ENCODE data around the gene EXOSC9.

EXOSC9 gene

DNA sequence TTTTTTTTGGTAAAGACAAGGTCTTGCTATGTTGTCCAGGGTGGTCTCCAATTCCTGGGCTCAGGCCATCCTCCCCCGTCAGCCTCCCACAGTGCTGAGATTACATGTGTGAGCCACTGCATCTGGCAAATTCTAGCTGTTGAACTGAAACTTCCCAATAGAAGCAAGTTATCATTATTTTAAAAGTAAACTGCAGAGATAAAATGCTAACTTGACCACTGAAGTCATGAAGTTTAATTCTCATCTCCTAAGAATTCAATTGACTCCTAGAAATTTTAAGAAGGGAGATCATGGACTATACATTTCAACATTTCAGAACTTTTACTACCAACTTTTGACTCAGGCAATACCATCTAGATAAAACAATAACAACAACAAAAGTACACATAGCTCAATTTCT lies 11.7 kb upstream of the EXOSC9 start:
- no peak for DNase-seq

DNA sequence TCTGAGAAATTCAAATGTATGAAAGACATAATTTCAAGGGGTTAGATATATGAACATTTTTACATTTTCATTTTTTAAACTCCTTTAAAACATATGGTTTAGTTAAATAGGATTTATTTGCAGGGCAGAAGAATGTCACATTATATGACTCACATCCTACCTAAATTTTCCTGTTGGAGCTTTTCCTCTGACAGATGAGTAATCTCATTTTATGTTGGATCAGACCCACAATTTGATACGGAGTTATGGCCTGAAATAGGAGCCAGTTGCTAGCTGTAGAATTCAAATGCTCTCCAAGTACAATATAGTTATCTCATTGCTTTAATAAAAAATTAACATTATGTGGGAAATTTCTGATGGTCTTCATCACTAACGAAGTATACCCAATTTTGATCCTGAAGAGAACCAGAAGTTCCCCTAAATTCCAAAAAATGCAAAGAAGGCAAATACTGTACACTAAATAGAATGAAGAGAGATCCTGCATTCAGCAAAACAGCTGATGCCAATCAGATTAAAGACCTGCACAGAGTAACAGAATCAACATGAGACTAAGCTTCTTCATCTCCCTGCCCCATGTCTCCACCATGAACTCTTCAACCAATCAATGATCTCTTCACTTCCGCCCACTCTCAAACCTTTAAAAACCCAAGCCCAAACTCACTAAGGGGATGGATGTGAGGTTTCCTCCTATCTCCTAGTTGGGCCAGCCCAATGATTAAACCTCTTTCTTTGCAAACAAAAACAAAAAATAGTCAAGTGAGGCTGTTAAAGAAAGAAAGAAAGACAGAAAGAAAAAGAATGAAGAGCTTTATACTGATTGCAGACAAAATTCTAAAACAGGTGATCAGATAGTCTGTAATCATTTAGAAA lies 10.9 kb upstream of the EXOSC9 start:
- DNase-seq = no peak

DNA sequence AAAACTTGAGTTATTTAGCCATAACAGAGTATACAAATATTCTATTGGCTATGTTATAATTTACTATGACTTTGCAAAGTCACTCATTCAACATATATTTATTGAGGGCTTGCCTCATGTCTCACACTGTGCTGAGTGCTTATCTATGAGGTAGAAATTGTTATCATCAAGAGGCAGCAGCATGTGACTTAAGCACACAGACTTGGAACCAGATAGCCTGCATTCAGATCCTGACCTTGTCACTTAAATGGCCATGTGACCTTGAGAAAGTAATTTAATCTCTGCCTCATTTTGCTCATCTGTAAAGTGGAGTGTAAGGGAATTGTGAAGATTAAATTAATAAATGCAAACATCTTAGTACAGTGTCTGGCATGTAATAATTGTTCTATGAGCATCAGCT lies 10.1 kb upstream of the EXOSC9 start:
- no peak for DNase-seq

DNA sequence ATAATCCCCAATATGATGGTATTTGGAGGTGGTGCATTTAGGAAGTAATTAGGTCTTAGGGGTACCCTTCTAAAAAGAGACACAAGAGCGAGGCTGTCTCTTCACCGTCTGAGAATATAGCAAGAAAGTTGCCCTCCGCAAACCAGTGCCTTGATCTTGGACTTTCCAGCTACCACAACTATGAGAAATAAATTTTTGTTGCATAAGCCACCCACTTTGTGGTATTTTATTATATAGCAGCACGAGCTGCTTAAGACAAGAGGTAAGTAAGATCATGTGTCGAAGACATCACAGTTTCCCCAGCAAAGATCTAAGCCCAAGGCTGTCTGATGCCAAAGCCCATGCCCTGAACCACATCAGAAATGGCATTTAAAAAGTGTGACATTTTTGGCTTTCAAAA lies 9.6 kb upstream of the EXOSC9 start:
- no peak for DNase-seq

DNA sequence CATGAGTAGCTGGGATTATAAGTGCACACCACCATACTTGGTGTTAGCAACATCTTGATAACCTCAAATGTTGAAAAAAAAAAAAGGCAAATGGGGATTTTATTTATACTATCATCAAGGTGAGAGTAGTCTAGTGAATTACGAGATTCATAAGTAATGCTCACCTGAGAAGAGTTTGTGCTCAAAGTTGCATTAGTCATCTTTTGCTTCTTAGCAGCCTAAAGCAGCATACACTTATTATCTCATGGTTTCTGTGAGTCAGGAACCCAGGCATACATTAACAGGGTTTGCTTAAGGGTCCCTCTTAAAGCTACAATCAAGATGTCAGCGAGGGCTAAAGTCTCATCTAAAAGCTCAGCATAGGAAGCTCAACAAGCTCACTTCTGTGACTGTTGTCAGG lies 8.2 kb upstream of the EXOSC9 start:
- DNase-seq = no peak

DNA sequence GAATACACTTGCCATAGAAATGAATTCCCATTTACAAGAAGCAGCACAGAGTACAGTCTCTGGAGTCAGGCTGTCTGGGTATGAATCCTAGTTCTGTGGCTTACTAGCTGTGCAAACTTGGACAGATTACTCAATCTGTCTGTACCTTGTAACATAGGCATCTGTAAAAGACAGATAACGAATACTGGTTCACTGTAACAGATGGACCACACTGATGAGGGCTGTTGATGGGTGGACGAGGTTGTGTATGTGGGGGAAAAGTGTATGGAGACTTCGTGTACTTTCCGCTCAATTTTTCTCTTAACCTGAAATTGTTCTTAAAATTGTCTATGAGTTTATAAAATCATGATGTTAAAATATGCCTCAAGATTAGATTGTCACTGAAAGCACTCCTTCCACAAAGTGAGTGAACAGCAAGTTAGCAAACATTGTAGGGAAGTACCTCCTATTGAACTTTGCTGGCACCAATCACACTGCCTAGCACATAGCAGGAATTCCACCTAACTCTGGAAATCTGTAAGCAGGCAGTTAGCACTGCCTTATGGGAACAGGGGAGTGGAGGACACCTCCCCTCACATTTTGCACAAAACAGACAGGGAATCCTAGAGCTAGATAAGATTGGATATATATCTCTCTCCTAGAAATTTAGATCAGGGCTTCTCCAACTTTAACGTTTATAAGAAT lies 6.5 kb upstream of the EXOSC9 start:
- DNase-seq = no peak

DNA sequence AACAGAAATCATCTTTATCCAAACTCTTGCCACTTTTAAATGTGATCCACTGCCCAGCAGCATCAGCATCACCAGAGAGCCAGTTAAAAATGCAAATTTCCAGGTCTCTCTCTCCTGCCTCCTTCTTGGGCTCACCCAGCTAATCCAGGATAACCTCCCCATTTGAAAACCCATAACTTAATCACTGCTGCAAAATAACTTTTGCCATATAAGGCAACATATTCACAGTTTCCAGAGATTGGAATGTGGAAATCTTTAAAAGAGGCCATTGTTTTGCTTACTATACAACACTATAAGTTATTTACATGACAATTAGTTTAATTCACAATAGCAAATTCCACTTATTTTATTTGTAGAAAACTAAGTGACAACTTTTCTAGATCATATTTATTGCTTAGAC lies 4.8 kb upstream of the EXOSC9 start:
- DNase-seq = no peak

DNA sequence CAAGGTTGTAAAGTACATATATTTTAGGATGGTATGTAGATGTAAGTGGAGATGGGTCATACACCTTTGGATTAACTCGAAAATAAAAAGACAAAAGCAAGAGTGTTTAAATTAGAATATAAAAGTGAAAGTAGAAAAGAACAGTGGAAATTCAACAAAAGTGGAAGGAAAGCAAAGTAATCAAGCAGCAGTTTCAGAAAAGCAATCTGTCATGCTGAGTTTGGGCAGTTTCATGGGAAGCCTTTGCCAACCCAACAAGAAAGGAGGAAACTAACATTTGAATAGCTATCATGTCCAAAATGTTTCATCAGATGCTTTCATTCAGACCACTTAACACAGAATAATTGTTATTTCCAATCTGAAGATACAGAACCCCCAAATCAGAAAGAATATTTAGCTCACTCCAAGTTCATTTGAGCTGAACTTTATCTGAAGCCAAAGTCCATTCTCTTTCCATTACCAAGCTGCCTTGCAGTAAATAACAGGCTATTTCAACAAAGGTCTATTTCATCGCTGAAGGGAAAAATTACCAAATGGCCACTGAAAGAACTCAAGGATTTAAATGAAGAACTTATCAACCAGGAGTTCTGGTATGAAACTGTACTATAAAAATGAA lies 1.8 kb upstream of the EXOSC9 start:
- no peak for DNase-seq

DNA sequence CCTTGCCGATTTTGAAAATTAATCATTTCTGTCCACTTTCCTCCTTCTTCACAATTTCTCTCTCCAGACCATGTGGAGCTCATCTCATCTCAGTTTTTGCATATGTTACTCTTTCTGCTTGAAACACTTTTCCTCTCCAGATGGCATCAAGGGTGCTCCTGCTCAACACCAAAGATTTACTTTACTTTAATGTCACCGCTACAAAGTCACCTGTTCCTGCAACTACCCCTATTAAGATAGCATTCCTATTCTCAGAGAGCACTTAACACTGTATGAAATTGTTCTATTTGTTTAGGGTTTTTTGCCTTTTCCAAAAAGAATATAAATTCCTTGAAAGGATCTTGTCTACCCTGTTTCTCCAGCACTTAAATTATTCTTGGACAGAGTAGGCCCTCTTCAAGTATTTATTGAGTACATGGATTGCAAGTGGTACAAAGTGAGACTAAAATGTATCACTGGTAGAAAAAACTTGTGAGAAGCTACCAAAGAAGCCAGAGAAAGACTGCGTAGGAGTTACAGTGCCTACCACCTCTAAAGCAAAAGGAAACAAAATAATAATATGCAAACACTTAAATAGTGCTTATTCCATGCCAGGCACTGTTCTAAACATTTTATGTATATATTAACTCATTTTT lies 1.1 kb upstream of the EXOSC9 start:
- peak in 1 of 2 donors; percentile 40 for DNase-seq

DNA sequence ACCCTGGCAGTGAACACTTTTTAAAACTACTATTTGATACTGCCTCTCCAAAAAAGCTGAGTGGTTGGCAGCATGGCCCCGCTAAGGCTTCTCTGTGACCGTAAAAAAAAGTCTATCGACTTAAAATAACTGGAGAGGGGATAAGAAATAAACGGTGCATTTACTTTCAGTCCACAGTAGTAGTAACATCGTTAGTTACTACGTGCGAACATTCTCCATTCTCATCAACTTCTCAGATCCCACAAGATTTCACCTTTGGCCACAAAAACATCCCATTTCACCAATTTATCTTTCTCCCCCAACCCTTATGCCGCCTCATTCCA lies 524 bp upstream of the EXOSC9 start:
- DNase-seq = peak in 1 of 2 donors; percentile 70

DNA sequence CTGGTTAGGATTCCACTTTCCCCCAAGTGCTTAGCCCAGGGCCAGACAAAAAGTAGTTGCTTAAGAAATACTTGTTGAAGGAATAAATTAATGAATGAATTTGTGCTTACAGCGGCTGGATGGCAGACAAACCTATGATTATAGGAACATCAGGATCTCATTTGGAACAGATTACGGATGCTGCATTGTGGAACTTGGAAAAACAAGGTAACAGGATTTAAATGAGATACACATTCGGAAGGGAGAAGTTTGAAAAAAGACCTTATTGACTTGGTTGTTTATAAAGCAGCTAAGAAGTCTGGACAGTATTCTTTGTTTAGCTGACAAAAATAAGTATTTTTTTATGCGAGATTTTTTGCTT lies 572 bp downstream of the EXOSC9 start:
- DNase-seq = no peak

DNA sequence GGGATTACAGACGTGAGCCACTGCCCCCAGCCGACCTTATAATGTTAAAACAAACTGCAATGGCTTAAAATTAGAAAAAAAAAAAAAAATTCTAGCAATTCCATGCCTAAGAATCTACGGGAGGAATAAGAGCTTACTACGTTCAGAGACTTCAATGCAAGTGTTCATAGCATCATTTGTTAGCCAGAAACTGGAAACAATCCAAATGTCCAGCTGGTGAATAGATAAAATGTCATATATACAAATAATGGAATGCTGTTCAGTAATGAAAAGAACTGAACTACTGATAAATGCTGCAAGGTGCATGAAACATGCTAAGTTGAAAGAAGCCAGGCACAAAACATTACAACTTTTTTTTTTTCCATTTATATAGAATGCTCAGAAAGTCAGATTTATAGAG lies 5.3 kb downstream of the EXOSC9 start:
- no peak for DNase-seq

DNA sequence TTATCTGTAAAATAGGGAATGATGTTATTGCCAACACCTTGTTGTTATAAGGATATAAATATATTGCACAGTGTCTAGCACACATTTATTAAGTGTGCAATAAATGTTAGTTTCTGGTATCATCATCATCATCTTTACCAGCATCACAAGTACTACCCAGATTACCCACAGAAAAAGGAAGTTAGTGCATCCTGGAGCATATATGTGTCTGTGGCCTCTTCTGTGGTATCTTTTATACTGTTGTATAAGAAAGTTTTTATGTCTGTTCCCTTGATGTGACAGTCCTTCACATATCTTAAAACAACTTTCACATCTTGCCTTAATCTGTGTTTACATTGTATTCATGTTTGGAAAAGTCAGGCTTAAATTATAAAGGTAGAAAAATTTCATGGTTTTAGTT lies 10.0 kb downstream of the EXOSC9 start:
- no peak for DNase-seq

DNA sequence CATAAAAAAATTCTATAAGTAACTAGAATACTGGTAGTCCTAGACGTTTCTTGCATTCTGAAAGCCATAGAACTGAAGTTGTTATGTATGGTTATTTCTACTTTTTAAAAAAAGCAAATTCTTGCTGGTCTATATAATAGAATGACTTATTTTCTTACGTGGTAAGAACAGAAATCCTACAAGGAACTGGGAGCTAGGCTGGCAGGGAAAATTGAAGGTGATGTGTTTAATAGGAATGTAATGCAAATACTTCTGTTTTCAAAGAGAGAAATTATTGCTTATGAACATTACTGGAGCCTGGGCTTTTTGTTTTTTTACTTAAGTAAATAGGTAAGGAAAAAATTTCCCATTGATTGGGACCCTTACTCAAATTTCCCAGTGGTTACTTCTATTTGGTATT lies 13.6 kb downstream of the EXOSC9 start:
- DNase-seq = no peak

DNA sequence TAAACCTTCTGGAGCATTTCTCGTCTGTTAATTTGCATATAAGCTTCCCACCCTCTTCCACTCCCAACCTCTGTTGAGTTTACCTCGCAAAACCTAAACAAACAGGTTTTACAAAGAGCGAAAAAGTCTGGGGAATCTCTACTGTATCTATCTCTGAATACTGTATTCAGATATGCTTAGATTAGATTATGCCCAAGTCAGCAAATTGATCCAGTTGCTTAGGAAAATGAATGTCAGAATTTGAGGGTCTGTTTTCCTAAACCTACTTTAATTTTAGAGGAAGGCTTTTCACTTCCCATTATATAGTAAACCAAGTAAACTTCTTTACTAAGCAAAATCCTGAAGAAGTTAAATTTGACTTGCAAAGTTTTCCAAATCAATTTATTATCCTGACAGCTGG lies 15.9 kb downstream of the EXOSC9 start:
- no peak for DNase-seq

DNA sequence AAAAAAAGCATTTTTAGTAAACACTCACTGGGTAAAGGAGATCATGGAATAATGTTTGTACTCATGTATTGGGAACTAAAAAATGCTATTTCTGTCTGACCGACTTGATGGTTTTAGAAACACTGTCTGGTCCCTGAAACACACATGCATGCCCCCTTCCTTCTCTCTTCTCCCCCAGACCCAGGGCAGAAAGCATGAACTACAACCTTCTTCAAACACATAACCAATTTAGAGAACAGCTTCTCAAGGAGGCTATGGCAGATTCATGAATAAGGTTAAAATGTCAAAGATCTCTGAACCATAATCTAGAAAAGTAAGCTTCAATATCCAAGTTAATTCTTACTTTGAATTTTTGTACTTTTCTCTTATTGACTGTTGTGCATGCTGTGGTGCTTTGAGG lies 16.6 kb downstream of the EXOSC9 start:
- no peak for DNase-seq

DNA sequence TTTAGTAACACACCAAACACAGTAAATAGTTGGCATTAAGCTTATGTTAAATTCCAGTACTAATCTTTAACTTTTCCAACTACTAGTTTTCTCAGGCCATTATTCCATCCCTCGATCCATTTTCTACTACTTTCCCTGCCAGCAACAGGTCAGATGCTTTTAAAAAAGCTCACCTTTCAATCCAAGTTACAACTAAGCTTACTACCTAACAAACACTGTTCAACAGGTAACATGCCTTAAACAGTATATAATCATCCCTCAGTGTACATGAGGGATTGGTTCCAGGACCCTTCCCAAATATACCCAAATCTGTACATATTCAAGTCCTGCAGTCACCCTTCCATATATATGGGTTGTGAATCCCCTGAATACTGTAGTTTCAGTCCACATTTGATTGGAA lies 17.1 kb downstream of the EXOSC9 start:
- no peak for DNase-seq

DNA sequence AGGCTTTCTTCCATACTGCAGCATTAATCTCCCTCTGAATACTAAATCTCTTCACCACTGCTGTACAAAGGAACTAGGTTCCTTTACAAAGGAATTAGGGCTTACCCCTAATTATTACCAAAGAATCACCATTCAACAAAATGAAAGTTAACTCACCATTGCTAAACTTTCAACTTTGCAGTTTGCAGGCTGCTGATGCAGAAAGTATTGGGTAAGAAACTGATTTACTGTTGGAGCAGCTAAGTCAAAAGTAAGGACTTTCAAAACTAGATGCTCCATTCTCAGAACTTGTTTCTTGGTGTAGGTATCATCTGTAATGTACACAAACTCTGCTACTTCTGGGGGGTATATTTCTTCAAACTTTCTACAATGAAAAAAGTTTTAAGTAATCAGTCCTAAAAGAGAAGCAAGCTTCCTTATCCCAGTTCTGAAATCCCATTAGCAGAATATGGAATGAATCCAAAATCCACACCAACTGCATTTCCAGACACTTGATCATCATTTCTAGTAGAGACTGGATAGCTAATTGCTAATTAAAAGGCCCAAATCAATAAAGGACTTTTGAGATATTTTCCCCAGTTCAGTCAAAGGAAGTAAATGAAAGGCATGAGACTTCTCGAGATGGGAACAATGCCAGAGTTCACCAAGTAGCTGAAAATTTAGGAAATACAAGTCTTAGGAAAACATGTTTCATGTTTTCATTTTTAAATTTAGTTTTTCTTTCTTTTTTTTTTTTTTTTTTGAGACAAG lies 18.3 kb downstream of the EXOSC9 start:
- DNase-seq = no peak

DNA sequence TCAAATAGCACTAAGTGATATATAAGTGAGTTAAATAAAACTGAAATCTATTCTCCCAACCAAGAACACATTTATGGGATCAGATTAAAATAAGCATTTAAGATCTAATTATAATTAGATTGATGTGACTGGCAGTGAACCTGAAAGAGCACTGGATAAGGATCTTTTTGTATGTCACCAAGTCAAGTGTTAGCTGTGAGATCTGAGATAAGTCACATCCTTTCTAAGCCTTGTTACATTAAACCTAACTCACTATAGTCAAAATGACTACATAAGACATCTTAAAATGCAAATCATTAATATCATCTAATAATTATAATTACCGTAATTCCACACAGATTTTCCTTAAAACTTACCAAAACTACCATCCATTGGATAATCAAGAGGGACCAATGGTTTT lies 20.9 kb downstream of the EXOSC9 start:
- DNase-seq = no peak

DNA sequence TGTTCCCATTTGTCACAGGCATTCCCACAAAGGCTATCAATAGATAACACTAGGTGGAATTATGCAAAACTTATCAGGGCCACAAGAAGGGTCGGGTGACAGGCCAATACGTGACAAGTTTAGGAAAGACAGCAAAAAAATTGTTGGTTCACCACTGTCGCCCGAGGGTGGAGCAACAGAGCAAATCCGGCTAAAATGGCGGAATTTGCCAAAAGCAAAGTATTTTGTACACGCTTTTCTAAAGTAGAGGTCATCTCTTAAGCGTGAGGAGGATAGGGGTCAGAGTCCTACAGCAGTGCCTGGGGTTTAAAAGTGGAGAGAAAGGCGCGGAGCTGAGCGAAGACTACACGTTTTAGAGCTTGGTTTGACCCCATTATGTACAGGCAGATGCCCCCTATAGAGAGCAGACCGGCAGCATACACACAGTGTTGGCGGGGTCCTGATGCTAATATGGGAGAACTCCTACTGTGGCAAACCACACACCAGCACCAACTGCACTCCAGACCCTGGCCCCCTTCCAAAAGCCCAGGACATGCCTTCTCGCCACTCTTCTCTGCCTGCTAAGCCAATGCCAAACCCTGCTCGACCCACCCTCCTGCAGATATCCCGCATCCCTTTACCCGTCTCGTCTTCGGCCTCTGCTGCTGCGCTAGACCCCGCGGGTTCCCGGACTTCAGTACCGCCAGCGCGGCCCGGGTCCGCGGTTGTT lies 21.8 kb downstream of the EXOSC9 start:
- DNase-seq = no peak

DNA sequence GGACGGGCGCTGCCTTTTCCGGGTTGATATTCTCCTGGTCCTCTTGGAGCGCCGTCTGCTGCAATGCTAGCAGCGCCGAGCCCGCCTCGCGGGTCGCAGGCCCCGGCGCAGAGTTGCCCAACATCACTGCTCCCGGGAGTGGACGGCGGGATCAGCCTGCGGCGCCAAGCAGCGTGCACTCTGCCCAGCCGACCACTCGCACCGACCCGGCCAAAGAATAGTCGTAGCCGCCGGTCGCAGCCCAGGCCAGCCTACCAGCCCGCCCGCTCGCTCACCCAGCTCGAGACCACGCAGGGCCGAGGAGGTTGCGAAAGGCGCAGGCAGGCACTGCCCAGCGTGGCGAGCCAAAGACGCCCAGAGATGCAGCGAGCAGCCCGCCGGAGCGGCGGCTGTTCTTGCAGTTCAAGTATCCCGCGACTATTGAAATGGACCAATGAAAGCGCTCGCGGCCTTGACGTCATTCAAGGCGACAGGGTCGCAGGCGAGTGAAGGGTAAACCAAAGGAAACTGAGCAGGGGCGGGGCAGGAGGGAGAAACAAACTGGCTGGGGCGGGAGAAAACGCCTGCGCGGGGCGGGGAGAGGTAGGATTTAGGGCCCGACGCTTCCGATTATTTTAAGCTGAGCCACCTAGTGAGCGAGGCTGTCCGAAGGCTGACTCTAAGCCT lies 22.5 kb downstream of the EXOSC9 start, which contains the start of gene CCNA2:
CCNA2 (minus strand) TSS at position 379 of the 666 bp plus-strand sequence; CDS start at position 124, 255 bp downstream.
- DNase-seq = peak; percentile 92 to 94

DNA sequence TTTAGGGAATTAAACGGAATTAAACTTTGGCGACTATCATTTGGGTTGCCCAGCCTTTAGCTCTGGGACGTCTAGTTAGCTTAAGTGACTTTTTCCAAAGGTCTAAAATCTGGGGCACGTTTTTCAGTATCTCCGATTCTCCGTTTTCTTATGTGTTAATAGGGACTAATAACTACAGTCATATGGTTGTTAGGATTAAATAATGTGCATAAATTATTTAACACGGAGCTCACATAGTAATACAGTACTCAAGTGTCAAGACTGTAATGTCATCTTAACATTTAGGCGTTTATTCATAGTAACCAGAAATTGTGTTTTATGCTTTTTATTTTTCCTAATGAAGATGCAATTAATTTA lies 23.0 kb downstream of the EXOSC9 start:
- DNase-seq = peak in 1 of 2 donors; percentile 51

Measured in hippocampal formation (tissue), 2 donors.